ENCODE measurements around the gene FAM184B.

FAM184B gene

GRCh38 chr4:17773135-17773698 lies 8.2 kb downstream of the FAM184B start:
- DNase-seq (ENCODE audit: low spot score): no peak

DNA sequence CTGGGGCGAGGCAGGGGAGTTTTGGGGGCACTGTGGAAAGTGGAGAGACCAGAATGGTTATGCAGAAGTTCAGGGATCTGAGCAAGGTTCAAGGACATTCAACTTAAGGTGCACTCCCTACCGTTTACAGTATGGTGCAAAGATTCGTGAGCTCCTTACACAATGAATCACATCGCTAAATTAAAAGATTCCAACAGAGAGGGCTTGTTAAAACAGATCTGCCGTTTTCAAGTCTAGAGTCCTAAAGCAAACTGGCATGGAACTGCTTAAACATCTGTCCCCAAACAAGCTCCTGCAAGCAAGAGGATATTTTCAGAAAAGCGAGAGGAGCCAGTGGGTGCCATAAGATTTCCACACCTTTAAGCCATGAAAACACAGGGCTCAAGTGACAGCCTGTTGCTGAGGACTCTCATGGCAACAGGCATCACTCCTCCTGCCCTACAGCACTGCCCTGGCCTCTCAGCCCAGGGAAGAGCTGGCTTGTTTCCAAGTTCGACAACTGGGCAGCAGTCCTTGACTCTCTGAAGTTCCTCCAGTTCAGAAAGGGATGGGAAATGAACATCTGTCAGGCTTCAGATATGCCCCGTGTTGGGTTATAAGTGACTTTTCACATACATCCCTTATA lies 10.0 kb downstream of the FAM184B start:
- DNase-seq (ENCODE audit: low spot score): no peak

DNA sequence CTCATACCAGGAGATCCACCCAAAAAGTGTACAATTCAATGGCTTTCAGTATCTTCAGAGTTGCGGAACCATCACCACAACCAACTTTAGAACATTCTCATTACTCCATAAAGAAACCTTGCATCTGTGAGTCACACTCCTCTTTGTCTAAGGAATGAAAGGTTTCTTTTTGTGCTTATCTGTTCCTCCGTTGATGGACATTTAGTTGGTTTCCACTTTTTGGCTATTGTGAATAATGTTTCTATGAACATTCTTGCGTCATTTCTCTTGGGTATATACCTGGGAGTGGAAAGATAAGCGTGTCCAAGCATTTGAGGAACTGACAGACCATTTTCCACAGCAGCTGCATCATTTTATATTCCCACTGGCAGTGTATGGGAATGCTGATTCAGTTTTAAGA lies 10.6 kb downstream of the FAM184B start:
- DNase-seq (ENCODE audit: low spot score): no peak

DNA sequence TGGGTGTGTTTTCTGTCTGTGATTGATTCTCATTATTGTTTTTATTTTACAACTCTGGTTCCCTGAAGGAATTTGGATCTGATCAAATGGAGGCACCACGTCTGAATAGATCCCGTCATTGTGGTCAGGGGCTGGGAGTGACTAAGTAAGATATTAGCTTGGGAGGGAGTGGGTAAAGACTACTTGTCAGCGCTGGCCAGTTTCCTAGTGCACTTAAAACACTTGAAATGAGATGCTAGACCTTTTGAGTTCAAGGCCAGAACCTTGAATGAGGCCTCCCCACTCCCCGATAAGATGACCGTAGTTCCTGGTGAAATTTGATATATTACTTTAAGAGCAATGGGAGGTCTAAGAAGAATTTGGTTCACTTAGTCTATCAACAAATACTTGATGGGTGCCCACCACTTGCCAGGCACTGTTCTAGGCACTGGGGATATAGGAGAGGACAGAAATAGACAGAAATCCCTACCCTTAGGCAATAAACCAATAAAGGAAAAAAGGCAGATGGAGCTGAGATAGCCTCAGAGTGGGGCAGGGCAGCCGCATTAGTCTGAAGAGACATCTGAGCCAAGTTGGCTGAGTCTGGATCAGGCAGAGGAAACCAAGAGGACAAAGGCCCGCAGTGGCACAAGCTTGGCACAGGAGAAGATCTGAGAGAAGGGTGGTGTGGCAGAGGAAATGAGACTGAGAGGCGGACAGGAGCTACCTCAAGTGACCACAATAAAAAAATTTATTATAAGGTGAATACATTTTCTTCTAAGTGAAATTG lies 11.8 kb downstream of the FAM184B start:
- DNase-seq (ENCODE audit: low spot score): no peak

- no peak for DNase-seq (ENCODE audit: low spot score)
Measured at GRCh38 chr4:17766826-17767458, 14.5 kb downstream of the FAM184B start.

DNA sequence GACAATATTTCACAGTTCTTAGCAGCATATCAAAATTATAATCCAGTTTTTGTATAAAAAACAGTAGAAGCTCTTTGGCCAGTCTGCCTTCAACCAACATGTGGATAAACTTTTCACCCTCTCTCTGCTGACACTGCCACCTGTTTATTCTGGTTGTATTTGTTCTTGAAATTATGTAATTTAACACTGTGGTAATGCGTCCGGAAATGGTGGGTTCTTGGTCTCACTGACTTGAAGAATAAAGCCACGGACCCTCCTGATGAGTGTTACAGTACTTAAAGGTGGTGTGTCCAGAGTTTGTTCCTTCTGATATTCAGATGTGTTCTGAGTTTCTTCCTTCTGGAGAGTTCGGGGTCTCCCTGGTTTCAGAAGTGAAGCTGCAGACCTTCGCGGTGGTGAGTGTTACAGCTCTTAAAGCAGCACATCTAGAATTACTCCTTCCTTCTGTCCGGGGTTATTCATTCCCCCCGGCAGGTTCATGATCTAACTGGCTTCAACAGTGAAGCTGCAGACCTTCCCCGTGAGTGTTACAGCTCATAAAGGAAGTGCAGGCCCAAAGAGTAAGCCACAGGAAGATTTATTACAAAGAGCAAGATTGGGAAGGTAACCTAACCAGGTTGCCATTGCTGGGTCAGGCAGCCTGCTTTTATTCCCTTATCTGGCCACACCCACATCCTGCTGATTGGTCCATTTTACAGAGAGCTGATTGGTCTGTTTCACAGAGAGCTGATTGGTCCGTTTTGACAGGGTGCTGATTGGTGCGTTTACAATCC lies 15.7 kb downstream of the FAM184B start:
- no peak for DNase-seq (ENCODE audit: low spot score)

DNA sequence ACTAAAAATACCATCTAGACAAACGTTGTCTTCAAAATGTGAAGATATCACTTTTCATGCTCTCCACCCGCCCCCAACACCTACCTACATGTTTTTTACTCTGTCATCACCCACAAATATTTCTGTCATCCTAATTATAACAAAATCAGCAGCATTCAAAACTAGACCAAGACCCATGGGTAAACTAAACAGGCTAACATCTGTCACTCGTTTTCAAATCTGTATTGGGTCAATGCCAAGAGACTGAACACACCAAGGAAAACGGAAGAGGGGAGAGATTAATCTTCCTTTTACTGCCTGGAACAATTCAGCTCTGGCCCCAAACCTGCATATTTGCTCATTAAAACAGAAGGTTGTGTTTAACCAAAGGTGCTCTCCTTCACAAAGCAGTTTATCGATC lies 17.5 kb downstream of the FAM184B start:
- DNase-seq (ENCODE audit: low spot score): no peak

- no peak for DNase-seq (ENCODE audit: low spot score)
Measured at GRCh38 chr4:17763416-17763815, 18.0 kb downstream of the FAM184B start.

GRCh38 chr4:17762726-17763125 lies 18.7 kb downstream of the FAM184B start:
- no peak for DNase-seq (ENCODE audit: low spot score)

- DNase-seq (ENCODE audit: low spot score): no peak
Measured at GRCh38 chr4:17761062-17761461, 20.4 kb downstream of the FAM184B start.

DNA sequence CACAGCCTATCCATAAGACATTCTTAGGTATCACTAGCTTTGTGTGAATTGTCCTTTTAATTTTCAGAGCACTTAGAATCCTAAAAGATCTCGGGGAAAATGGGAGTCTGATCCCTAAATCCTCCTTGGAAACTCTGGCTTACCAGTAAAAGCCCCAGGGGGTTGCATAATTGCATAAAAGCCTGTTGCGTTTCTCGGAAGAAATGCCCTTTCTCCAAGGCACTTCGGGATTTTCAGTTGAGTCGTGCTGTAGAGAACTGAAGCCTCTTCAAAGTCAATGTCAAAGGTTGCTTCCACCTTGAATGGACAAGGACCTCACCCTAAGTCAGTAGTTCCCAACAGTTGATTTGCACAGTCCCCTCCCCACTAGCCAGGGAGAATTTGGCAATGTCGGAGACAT lies 20.8 kb downstream of the FAM184B start:
- no peak for DNase-seq (ENCODE audit: low spot score)

DNA sequence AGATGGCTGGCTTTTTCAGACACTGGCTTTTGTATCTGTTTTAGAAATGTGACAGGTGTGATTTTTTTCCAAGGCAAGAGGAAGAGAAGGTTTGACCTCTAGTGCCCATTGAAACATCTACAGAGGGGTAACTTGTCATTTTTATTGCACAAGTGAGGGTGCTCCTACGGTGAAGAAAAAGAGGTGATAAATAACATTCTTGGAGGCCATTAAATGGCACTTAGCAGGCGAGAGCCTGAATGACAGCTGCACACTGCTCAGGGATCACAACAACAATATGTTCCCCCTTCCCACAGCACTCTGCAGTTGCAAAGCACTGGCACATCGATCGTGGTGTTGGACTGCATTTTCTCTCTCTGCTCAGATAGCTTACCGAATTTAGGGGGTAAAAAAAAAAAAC lies 22.9 kb downstream of the FAM184B start:
- DNase-seq (ENCODE audit: low spot score): no peak

DNA sequence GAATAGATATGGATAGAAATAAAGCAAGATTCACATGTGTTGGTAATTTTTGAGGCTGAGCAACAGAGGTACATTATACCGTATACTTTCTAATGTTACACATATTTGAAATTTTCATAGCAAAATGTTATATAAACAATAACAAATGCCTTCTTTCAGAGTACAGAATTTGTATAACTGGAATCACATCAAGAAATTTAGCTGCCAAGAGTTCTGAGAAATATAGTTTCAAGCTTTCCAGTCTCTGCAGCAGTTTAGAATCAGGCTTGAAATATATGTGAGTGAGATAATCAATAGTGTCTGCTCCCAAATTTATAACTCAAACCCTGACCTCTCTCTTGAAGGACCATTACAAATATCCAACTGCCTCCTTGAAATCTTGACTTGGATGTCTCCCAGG lies 23.8 kb downstream of the FAM184B start:
- no peak for DNase-seq (ENCODE audit: low spot score)

DNA sequence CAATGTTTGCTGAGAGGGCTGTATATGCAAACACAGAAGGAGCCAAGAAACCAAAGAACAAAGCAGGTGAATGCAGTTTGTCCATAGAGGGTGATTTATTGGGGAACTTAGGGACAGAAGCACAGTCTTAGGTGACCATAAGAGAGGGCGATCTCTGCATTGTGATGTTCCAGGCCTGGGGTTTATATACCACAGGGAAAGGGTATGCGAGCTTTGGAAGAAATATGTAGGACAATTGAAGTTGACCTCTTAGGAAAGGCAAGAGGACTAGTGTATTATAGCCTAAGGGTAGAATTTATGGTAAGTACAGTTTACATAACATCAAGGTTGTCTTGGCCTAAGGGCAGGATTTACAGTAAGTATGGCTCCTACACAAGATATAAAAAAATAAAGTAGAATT lies 27.8 kb downstream of the FAM184B start:
- no peak for DNase-seq (ENCODE audit: low spot score)

GRCh38 chr4:17740702-17741101 lies 40.7 kb downstream of the FAM184B start:
- DNase-seq (ENCODE audit: low spot score): no peak

DNA sequence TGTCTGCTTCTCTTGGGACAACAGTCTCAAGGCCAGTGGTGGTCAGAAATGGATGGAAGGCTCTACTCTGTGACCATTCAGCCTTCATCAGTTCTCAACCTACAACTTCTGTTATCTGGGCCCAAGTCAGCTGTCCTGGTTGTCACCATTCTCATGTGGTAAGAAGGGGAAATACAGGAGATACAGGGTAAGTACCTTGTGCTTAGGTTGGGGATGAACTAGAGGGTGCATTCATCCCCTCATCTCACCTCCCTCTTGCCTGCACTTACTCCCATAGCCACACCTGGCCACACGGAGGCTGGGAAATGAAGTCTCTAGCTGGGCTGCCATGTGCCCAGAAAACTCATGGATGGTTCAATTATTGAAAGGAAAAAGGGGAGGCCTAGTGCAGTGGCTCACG lies 44.9 kb downstream of the FAM184B start:
- DNase-seq (ENCODE audit: low spot score): no peak

- no peak for DNase-seq (ENCODE audit: low spot score)
Measured at GRCh38 chr4:17726911-17727310, 54.5 kb downstream of the FAM184B start.

GRCh38 chr4:17723648-17724047 lies 57.8 kb downstream of the FAM184B start:
- DNase-seq (ENCODE audit: low spot score): no peak

DNA sequence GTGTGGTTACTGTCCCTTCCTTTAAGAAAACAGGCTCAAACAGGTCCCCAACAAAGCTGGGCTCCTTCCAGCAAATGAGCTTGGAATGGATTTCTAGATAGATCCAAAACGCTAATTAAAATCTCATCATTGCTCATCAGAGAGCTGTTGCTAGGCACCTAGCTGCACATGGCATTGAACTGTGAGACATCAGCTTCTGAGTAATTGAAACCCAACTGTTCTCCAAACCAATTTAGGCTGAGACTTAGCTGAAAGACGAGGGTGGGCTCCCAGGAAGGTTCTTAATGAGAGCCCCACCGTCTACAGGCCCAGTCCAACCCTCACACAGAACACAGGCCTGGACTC lies 59.1 kb downstream of the FAM184B start:
- DNase-seq (ENCODE audit: low spot score): no peak

DNA sequence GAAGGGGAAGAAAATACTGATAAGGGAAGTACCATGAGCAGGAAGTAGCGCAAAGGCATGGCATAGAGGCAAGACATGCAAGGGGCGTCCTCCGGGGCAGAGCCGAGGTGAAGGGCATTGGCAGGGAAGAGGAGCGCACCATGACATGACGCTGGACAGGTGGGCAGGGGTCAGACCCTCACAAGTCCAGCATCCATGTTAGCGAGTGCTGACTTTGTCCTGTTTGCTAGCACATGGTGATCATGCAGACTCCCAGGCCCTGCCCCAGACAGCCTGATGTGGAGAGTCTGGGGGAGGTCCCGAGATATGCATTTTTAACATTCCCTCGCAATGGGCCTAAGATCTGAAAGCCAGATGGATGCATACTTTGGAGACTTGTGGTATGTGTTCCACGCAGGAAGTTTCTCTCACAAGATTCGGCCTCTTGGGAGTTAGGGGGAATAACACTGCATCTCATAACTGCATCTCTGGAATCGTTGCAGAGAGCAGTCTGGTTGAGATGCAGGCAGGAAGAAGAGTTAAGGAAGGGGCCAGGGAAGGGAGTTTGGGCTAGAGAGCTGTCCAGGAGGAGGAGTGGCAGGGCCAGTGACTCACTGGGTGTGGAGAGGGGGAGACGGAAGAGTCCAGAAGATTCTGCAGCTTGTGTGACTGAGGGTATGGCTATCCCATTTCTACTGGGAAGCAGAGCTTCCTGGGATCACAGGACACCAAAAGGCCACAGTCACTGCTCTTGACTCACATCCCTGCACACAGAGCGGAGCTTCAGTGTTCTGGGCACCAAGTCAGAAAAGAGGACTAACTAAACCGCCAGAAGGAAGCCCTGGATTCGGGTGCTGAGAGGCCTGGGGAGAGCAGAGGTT lies 59.7 kb downstream of the FAM184B start:
- no peak for DNase-seq (ENCODE audit: low spot score)

- DNase-seq (ENCODE audit: low spot score): no peak
Measured at GRCh38 chr4:17719106-17719505, 62.3 kb downstream of the FAM184B start.

GRCh38 chr4:17718471-17718870 lies 63.0 kb downstream of the FAM184B start:
- DNase-seq (ENCODE audit: low spot score): no peak
